HK-2 (cell line): ENCODE data around the gene TNFRSF1A.

Source experiments
- DNase-seq: peaks from one replicate; pipeline ENCODE4 v3.0.0-alpha.2; 2018; ENCODE audit not compliant: unreplicated experiment

TNFRSF1A gene

GRCh38 chr12:6323340-6323994, 18.4 kb downstream of the TNFRSF1A start:
- peak; percentile 56 for DNase-seq

- no peak for DNase-seq
These were observed 18.9 kb downstream of the TNFRSF1A start for GRCh38 chr12:6322969-6323339.

- no peak for DNase-seq
These were observed 19.5 kb downstream of the TNFRSF1A start for GRCh38 chr12:6322352-6322751.

DNA sequence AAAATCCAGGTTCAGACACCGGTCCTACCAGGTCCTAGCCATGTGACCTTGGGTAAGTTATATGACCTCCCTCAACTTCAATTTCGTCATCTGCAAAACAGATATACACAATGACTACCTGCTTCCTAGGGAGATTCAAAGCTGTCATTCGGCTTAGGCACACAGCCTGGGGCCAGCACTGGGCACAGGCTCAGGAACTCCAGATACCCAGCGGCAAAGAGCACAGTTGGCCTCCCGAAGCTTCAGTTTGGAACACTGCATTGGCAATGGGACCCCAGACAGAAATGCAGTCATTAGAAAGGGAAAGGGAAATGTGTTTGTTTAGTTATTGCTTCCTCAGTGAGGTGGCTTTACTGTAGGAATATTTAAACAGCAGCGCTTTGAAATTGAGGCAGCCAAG, 20.0 kb downstream of the TNFRSF1A start:
- DNase-seq = no peak

- DNase-seq = no peak
These were observed 22.4 kb downstream of the TNFRSF1A start for GRCh38 chr12:6319446-6319845.

- DNase-seq = no peak
These were observed 23.4 kb downstream of the TNFRSF1A start for GRCh38 chr12:6318440-6318879.

DNA sequence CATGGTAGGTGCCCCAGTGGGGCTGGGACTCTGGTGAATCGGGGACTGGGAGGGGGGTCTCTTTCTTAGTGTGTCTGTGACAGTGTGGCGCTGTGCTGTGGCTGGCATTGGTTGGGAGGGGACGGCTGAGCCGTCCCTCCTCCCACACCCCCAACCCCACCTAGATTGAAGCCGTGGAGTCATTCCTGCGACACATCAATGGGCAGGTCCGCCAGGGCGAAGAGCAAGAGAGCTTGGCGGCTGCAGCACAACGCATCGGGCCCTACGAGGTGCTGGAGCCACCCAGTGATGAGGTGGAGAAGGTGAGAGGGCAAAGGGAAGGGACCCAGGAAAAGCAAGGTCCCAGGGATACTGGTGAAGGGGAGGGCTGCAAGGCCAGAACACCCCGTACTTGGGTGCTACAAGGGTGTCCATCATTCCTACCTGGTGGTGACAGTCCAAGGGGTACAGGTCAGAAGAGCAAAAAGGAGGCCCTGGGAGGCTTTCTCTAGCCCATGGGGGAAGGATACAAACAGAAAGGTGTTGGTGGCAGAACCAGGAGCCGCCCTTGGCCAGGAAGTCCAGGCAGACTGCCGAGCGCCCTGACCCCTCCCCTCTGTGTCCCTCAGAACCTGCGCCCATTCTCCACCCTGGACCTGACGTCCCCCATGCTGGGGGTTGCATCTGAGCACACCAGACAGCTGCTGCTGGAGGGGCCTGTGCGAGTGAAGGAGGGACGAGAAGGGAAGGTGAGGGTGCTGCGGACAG, 24.0 kb downstream of the TNFRSF1A start:
- no peak for DNase-seq

DNA sequence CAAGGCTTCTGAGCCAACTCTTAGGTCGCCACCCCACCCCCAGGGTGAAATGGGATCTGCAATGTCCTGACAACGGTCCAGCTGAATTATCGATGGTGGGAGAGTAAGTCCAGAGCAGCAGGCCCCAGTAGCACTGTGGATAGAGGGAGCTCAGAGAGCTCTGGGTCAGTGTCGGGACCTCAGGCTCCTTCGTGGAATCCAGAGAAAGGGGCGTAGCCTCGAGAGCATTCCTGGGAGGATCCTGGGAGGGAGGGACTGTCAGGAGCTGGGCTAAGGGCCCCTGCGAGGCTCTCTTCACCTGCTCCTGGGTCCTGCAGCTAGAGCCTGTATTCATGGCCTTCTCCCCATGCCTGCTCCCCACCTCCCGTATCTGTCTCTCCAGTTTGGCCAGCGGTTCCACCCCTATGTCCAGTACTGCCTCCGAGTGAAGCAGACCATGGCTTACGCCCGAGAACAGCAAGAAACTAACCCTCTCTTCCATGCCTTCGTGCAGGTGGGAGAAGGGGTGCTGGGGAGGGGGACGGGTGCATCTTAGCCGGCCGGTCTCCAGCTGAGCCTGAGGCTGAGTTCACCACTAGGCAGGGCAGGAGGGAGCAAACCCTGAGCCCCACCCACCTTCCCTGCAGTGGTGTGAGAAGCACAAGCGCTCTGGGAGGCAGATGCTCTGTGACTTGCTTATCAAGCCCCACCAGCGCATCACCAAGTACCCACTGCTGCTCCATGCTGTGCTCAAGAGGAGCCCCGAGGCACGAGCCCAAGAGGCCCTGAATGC, 24.8 kb downstream of the TNFRSF1A start:
- DNase-seq = no peak

DNA sequence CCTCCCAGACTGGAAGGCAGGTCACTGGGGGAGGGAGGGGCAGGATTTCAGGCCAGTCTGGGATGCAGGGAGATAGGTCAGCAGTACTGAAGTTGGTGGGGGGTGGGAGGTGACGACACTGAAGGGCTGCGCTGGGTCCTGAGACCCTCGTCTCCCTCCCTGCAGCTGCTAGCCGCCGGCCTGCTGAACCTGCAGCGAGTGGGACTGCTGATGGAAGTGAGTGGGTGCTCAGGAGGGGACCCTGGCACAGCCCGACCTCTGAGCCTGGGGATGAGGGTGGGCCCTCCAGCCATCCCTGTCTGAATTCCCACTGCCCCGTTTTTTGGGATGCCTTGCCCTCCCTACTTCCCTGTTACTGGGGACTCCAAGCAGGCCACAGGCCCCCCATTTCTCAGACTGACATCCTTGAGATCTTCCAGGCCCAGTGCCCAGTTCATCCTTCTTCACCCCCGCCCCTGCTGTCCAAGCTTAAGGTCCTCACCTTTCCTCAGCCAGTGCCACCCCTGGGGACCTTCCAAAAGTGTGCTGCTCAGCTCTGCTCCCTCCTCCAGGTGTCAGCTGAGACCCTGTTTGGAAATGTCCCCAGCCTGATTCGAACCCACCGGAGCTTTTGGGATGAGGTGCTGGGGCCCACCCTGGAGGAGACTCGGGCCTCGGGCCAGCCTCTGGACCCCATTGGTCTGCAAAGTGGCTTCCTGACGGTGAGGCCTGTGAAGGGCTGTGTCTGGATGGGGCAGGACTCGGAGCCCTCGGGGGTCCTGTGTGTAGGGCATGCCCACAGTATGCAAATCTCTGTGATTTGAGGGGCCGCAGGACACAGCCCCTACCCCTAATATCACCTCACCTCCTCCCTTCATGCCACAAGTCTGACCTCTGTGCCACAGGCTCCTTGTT, 25.9 kb downstream of the TNFRSF1A start:
- no peak for DNase-seq

- no peak for DNase-seq
These were observed 26.7 kb downstream of the TNFRSF1A start for GRCh38 chr12:6315184-6315583.

GRCh38 chr12:6314776-6315175, 27.1 kb downstream of the TNFRSF1A start:
- DNase-seq = no peak

GRCh38 chr12:6313326-6313940, 28.4 kb downstream of the TNFRSF1A start:
- no peak for DNase-seq

- peak; percentile 74 for DNase-seq
These were observed 29.1 kb downstream of the TNFRSF1A start for GRCh38 chr12:6312529-6313325.

- no peak for DNase-seq
These were observed 29.9 kb downstream of the TNFRSF1A start for GRCh38 chr12:6311822-6312528.

GRCh38 chr12:6310771-6311610, 30.9 kb downstream of the TNFRSF1A start:
- no peak for DNase-seq

DNA sequence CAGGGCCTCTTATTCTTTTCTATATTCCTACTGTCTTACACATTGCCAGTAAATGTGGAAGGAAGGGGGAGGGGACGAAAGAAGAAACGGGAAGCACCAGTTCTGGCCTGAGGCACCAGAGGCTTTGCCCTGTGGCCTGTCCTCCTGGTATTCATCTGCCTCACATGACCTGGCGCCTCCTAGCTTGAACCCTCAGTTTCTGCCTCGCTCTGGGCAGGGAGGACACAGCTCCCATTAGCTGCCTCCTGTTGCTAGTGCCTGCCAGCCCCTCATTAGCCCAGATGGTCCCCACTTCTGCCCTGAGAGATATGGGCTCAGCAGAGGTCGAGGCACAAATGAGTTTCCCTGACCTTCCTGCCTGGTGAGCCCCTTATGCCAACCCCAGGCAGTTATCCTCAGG, 34.3 kb downstream of the TNFRSF1A start:
- no peak for DNase-seq

DNA sequence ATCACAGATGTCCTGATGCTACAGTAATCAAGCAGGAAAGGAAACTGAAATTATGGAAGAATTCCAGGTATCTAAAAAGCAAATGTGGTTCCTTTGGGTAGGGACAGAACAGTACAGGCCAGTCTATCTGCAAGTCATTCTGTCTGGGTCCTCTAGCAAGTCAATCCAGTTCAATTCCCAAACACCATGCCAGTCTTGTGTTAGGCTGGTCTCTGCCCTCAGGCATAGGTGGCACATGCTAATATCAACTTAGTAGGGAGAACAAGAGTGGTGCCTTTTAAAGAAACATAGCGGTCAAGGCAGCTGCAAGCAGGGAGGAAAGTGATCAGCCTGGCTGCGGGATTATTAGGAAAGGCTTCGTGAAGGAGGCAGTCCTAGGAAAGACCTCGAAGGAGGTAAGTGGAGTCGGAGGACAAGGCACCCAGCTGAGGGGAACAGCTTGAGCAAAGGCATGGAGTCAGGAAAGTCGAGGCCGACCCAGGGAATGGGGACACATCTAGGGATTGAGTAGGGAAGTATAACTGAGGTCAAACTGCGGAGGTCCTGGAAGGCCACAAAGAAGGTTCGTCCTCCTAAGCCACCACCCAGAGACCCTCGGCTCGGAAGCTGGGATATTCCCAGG, 35.2 kb downstream of the TNFRSF1A start:
- no peak for DNase-seq

GRCh38 chr12:6306151-6306550, 35.7 kb downstream of the TNFRSF1A start:
- DNase-seq = no peak
